Dedifferentiated amniotic fluid mesenchymal stem cell (primary cell): ENCODE measurements around the gene SGMS1.
"Not testable (repeated sequence)": the region's sequence is repeated elsewhere in the genome, so short reads cannot be mapped to it uniquely, and the experiment has no call there.

ENCODE experiments used
- DNase-seq: peaks from one replicate; pipeline ENCODE4 v3.0.0-alpha.2; 2016; ENCODE audit errors: extremely low spot score

Gene SGMS1

DNA sequence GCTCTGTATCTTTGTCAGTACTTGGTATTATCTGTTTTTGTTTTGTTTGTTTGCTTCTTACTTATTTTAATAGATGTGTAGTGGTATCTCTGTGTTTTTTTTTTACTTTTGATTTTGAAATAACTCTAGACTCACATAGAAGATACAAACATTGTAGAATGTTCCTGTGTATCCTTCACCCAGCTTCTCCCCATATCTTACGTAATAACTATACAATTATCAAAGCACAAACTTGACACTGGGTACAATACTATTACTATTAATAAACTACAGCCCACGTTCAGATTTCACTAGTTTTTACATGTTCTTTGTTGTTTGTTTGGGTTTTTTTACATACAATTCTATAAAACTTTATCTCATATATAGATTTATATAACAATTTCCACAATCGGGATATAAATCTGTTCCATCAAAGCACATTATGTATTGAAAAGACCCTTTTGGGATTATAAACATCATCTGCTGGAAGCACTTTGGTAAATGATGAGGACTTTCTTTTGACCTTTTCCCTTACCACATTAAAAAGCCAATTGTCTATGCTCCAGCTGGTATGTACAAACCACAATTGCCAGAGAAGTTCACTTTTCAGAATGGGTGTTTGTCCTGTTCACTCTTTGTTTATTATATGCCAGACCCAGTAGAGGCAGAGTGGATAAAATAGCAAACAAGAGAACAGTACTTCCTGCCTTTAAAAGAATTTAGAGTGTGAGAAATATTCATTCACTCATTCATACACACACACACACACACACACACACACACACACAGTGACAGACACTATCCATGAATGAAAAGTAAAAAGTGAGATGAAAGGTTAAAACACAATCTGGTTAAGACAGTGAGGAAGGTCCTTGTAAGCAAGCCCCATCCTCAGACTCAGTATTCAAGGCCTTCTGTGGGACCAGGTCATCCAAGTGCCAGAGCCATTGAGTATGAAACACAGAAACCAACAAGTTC lies 113.0 kb downstream of the SGMS1 start:
- DNase-seq, result no peak

GRCh38 chr10:50508315-50509051 lies 115.3 kb downstream of the SGMS1 start:
- no peak for DNase-seq

DNA sequence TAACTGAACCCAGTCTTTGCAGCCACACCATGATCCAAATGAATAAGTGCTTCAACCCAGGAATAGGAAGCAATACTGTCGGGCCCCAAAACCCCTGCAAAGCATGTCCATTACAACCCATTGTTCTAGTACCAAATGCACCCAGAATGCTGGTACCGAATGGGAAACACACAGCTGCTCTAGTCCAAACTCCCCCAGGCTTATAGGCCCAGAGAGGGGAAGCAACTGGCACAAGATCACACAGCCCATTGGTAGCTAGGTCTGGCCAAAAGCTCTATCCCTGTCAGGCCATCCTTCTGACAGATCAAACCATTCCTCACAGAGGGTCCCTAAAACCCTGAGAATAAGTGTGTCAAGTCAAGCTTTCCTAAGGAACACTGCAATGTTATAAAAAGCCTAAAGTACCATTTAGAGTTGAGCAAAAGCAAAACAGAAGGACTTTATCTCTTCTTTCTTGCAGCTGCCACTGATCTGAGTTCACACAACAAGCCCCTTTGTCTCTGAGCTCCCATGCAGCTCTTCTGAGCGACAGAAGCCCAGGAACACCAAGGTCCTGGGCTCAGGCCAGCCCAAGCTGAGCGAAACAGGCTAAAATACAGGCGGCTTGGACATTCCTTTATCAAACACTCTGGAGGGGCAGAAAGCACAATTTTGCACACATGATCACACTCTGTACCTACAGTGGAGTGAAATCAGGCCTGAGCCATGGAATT lies 116.7 kb downstream of the SGMS1 start:
- no peak for DNase-seq

DNA sequence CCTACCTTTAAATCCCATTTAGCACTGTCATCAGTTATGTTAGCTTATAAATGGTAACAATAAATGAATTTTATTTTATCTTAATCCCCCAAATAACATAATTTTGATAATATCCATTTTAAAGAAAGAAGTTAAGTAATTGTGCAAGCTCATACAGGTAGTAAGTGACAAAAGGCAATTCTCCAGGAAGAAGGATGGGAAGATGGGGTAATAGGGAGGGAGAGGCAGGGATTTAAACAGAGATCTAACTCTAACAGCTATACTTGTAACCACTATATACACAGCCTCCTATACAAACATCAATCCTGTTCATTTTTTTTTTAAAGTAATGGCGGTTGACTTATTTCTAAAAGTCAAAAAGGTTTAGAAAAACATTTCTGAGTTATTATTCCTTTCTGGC lies 119.4 kb downstream of the SGMS1 start:
- no peak for DNase-seq

- DNase-seq, result no peak
These were observed 120.0 kb downstream of the SGMS1 start for GRCh38 chr10:50503661-50504320.

DNA sequence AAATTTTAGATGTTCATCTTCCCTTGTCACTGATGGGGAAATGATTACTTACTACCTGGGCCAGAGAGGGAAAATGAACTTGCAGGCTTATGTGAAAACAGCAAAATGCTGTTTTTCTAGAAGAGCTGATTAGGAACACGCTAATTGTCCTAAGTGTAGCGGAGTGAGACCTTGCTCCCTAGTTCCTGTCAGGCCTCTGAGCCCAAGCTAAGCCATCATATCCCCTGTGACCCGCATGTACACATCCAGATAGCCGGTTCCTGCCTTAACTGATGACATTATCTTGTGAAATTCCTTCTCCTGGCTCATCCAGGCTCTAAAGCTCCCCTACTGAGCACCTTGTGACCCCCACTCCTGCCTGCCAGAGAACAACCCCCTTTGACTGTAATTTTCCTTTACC lies 120.6 kb downstream of the SGMS1 start:
- not testable (repeated sequence) for DNase-seq

DNA sequence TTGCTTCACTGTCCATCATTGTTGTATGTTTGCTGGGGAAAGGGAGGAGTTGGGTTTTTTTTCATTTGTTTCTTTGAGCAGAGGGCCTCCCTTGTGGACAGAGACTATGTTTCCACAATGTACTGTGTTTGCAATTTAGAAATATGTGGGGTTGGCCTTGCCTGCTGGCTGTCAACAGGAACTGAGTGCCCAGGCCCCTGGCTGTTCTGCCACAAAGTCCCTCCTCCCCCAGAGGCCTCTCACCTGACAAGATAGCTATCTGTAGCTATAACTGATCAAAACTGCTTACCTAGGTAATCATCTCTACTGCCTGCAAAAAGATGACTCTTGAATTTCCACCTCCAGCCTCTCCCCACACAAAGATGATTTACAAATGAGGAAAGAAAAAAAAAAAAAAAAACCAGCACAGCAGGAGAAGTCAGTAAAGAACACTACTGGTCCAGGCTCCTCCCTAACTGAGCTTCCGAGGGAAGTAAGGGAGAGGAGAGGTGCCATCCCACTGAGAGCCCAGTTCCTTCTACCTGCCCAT lies 121.8 kb downstream of the SGMS1 start:
- DNase-seq, result no peak

DNA sequence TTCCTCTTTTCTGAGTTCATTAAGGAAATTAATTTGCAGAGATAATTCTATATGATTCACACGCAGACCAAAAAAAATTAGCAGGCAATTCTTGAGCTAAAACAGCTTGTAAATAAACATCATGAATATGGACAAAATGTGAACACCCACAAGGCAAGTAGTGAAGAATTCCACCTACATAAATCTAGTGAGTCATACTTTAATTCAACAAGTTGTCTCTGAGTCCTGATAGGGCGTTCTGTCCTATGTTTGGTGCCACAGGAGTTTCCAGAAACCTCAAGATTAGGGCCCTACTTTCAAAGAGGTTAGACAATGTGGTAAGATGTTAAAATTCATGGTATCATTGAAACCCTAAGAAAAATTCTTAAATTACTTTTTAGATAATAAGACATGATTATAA lies 122.3 kb downstream of the SGMS1 start:
- no peak for DNase-seq

DNA sequence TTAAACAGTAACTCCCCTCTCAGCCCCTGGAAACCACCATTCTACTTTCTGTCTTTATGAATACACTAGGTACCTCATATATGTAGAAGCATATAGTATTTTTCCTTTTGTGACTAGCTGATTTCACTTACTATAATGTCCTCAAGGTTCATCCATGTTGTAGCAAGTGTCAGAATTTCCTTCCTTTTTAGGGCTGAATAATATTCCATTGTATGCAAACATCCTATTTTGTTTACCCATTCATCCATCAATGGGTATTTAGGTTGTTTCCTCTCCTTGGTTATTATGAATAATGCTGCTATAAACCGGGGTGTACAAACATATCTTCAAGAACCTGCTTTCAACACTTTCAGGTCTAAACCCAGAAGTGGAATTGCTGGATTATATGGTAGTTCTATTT lies 125.3 kb downstream of the SGMS1 start:
- no peak for DNase-seq

DNA sequence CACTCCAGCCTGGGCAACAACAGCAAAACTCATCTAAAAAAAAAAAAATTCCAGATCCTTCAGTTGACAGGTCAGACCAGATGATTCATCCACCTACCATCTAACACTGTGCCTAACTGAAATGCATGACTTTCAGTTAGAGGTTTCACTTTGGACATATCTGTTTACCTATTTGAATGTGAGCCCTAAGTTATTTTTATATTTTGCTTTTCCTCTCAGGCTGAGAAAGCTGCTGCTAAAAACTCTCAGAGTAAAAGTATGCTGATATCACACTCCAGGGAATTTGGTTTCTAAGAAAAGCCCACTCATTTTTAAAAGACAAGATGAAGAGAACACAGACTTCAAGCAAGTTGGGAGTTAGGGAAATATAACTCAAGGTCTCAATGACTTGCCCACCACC lies 126.0 kb downstream of the SGMS1 start:
- peak; percentile 40 for DNase-seq

DNA sequence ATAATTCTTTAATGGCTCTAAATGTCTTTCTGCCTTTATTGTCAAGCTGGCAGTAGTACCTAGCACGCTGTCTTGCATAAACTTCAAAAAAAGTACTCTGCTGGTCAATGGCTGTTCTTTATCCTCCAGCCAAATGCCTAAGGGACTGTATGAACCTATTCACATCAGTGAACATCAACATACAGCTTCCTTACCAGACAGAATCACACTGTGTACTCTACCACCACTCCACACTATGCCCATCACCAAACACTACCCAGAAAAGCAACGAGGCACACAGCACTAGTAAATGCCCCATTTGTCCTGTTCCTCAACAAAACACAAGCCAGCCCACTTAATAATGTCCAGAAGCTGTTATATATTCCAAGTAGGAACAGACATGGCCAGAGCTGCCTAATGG lies 127.5 kb downstream of the SGMS1 start:
- DNase-seq, result no peak

DNA sequence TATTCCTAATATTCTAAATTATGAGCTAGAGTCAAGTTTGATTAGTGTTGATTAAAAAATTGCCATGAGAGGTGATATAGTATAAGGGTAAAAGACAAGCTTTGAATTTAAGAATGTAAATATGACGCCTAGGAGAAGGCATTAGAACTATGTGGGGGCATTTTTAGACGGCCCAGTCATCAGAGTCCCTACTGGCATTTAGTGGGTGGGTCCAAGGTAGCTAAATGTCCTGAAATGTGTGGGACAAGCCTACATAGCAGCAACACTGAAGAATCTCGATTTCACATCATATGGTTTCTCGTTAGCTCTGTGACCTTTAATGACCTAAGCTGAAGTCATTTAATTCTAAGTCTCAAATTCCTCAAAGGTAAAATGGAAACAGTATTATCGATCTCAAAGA lies 133.5 kb downstream of the SGMS1 start:
- DNase-seq, result no peak

DNA sequence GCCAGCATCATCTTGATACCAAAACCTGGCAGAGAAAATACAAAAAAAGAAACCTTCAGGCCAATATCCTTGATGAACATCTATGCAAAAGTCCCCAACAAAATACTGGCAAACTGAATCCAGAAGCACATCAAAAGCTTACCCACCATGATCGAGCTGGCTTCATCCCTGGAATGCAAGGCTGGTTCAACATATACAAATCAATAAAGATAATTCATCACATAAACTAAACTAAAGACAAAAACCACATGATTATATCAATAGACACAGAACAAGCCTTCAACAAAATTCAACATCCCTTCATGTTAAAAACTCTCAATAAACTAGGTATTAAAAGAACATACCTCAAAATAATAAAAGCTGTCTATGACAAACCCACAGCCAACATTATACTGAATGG lies 139.2 kb downstream of the SGMS1 start:
- DNase-seq, result not testable (repeated sequence)

DNA sequence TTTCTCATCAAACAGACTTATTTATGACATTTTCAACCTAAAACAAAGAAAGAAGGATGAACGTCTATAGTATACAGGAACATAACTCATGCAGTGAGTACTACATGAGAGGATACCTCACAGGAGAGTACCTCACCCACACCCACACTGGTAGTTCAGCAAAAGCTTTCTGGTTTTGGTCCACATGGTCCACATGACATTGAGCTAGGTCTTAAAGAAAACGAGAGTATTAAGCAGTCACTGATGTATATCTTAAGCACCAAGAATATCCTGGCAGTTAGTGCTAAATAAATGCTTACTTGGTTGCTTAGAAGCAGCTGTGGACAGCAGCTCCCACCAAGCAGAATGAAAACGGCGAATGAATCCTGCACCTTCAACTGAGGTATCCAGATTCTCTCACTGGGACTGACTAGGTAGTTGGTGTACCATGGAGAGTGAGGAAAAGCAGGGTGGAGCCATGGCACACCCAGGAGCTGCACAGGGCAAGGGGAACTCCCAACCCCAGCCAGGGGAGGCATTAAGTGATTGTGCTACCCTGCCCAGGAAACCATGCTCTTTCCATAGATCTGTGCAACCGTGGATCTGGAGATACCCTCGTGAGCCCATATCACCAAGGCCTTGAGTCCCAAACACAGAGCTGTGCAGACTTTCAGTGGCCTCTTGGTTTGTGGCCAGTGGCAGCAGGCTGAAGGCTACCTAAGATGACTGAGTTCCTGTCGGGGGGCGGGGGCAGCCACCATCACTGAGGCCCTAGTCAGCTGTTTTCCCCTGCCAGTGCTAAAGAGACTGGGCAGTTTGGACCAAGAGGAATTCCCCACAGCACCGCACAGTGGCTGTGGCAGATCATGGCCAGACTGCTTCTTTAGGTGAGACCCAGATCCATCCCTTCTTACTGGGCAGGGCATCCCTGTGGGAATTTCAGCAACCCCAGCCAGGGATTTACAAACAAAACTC lies 143.4 kb downstream of the SGMS1 start:
- DNase-seq, result no peak

DNA sequence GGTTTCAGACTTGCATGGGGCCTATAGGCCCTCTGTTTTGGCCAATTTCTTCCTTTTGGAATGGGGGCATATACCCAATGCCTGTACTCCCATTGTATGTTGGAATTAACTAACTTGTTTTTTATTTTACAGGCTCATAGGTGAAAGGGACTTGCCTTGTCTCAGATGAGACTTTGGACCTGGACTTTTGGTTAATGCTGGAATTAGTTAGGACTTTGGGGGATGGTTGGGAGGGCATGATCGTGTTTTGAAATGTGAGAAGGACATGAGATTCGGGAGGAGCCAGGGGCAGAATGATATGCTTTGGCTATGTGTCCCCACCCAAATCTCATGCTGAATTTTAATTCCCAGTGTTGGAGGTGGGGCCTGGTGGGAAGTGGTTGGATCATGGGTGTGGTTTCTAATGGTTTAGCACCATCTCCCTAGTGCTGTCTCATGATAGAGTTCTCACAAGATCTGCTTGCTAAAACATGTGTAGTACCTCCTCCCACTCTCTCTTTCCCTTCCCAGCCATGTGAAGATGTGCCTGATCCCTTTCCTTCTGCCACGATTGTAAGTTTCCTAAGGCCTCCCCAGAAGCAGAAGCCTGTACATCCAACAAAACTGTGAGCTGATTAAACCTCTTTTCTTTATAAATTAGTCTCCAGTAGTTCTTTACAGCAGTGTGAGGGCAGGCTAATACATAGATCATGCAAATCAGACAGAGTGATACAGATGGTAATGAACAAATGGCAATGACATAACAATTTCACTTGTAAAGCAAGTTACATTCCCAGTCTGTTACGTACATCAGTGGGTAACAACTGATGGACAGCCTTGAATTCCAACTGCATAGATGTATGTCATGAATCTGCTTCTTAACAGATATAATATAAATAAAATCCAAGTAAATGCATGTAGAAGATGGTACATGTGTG lies 146.2 kb downstream of the SGMS1 start:
- no peak for DNase-seq

- DNase-seq, result no peak
These were observed 150.0 kb downstream of the SGMS1 start for GRCh38 chr10:50473756-50474155.

GRCh38 chr10:50472914-50473313 lies 150.8 kb downstream of the SGMS1 start:
- no peak for DNase-seq

- no peak for DNase-seq
These were observed 152.2 kb downstream of the SGMS1 start for GRCh38 chr10:50471583-50471975.
